T-helper 9 cell (primary cell): ENCODE measurements around the gene SWAP70.
"Not testable (repeated sequence)": the region's sequence is repeated elsewhere in the genome, so short reads cannot be mapped to it uniquely, and the experiment has no call there.

Experiments used
- DNase-seq: peaks from one replicate; pipeline ENCODE4 v3.0.0-alpha.2; 2020

Gene SWAP70

GRCh38 chr11:9693801-9694553 lies 30.1 kb downstream of the SWAP70 start:
- DNase-seq, result no peak

DNA sequence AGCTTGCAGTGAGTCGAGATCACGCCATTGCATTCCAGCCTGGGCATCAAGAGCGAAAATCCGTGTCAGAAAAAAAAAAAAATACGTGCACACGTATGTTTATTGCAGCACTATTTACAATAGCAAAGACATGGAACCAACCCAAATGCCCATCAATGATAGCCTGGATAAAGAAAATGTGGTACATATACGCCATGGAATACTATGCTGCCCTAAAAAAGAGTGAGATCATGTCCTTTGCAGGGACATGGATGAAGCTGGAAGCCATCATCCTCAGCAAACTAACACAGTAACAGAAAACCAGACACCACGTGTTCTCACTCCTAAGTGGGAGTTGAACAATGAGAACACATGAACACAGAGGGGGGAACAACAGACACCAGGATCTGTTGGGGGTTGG lies 31.4 kb downstream of the SWAP70 start:
- not testable (repeated sequence) for DNase-seq

- no peak for DNase-seq
Measured at GRCh38 chr11:9697766-9698165, 33.9 kb downstream of the SWAP70 start.

DNA sequence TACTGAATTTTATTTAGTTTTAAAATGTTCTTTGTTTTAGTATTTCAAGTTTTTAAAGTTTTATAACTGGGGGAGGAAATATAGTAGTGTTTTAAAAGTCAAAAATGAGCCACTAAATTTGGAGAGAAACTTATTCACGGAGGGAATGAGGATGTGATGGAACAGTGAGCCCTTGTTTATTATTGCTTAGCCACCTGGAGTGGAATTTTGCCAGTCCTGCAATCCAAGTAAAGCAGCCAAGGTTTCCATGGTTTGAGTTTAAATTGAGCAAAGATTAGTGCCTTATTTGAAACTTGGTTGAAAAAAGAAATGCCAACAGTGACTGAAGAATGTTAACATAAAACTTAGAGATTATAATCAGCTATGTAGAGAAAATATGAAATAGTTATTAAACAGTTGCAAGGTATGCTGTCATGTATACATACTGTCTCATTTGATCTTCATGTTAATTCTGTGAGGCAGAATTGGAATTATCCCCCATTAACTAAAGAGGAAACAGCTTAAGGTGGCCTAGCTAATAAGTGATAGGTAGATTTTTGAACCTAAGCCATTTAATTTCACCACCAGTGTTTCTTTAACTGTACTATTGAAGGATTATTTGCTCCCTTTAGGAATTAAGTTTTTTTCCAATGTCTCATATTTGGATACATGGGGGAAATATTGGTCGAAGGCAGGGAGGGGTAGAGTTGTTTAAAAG lies 36.4 kb downstream of the SWAP70 start:
- no peak for DNase-seq

GRCh38 chr11:9701799-9702198 lies 37.9 kb downstream of the SWAP70 start:
- DNase-seq, result no peak

GRCh38 chr11:9703280-9703679 lies 39.4 kb downstream of the SWAP70 start:
- no peak for DNase-seq

DNA sequence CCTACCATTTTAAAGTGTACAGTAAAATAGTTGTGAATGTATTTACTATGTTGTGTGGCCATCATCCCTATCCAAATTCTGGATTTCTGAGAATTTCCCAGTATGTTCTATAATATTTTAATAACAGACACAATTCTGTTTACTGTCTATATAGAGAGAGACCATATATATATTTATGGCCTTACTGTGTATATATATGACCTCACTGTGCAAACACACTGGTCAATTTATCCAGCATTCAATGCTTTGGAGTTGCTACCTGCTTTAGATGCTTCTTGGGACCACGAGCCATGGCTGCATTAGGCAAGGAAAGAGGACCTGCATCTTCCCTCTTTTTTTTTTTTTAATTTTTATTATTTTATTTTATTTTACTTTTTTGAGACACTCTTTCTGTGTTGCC lies 40.2 kb downstream of the SWAP70 start:
- DNase-seq, result no peak

- DNase-seq, result no peak
Measured at GRCh38 chr11:9704620-9705019, 40.7 kb downstream of the SWAP70 start.

DNA sequence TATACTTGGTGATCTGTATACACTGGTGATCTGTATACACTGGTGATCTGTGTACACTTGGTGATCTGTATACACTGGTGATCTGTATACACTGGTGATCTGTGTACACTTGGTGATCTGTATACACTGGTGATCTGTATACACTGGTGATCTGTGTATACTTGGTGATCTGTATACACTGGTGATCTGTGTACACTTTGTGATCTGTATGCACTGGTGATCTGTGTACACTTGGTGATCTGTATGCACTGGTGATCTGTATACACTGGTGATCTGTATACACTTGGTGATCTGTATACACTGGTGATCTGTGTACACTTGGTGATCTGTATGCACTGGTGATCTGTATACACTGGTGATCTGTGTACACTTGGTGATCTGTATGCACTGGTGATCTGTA lies 41.5 kb downstream of the SWAP70 start:
- not testable (repeated sequence) for DNase-seq

DNA sequence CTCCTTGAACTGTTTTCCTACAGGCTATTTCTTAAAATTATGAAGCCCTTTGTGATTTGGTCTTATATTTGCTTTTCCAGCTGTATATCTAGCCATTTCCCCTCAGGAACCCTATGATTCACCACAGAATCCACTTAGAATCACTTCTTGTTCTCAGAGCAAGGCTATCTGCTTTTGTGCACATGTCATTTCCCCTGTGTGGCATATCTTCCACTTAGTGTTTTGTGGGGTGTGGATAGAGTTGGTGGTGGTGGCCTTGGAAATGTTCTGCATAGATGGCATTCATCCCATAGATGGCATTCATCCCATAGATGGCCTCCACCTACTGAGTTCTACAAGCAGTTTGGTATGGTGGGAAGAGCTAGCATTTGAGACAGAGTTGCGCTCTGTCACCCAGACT lies 44.7 kb downstream of the SWAP70 start:
- DNase-seq, result no peak

- DNase-seq, result no peak
Measured at GRCh38 chr11:9710223-9710622, 46.3 kb downstream of the SWAP70 start.

- DNase-seq, result no peak
Measured at GRCh38 chr11:9710852-9711251, 47.0 kb downstream of the SWAP70 start.

DNA sequence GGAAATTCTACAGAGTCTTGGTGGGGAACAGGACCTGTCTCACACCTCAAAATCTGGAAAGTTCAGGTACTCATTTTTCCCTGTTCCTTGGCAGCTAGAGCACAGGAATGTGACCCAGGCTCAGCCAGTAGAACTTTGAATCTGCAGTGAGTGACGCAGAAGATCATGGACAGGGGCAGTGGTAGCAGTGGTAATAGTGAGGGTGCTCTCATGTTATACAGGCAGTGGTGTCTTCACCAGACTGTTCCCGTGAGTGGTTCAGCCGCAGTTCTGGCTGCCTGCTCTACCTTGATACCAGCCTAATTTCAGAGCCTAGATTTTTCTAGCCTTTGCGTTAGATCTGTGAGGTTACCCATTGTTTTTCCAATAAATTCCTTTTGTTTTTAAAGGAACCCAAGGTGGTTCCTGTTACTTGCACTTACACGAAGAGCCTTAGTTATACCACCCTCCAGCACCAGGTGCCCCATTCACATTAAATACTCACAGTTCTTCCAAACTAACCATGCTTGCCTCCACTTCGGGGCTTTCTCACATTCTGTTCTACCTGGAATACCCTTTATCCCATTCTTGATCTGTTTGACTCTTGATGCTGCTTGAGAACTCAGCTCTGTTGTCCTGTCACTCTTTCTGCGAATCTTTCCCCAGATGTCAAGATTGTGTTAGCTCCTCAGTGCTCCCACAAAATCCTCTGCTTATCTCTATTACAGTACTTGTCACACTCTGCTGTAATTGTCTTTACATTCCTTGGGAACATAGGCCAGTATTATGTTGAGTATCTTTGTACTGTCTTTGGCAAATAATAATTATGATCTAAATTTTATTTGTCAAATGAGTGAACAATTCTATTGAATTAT lies 47.8 kb downstream of the SWAP70 start:
- DNase-seq, result no peak

DNA sequence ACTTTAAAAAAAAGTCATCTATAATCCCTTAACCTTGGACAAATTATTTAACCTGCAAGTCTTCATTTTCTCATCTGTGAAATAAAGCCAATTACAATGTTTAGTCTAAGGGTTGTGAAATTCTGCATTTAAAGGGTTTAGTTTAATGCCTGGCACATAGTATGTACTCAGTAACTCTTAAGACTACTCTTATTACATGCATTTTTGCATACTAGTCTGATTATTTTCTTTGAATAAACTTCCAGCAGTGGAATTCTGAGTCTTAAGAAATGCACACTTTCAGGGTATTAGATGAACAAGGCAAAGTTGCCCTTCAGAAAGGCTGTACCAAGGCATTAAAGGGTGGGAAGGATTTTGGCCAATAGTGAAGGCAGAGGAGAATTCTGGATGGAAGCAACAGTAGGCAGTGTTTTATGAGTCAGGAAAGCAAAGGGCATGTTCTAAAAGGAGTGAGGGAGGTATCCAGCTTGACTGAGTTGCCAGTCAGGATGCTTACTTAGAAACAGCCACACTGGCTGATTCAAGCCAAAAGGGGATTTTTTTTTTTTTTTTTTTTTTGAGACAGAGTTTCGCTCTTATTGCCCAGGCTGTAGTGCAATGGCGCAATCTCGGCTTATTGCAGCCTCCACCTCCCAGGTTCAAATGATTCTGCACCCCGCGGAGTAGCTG lies 50.5 kb downstream of the SWAP70 start:
- DNase-seq, result no peak

GRCh38 chr11:9716275-9717039 lies 52.6 kb downstream of the SWAP70 start:
- no peak for DNase-seq

GRCh38 chr11:9717040-9717357 lies 53.1 kb downstream of the SWAP70 start:
- DNase-seq, result no peak

DNA sequence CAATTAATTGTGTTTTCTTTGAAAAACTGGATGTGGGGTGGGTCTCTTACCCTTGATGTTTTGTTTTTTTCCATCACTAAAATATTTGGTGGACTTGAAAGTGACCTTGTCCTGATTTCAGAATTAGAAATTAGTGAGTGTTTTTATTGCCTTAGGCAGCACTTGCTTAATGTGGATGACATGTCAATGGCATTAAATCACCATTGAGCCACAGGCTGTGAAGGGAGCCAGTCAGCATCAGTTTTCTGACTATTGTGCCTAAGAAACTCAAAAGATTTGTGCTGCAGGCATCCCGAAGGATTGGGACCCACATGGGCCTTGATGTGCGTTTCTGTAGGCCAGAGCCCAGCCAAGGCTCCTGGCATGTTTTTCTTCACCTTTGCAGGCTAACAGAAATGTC lies 53.8 kb downstream of the SWAP70 start:
- DNase-seq, result no peak

GRCh38 chr11:9718147-9718546 lies 54.3 kb downstream of the SWAP70 start:
- DNase-seq, result no peak

DNA sequence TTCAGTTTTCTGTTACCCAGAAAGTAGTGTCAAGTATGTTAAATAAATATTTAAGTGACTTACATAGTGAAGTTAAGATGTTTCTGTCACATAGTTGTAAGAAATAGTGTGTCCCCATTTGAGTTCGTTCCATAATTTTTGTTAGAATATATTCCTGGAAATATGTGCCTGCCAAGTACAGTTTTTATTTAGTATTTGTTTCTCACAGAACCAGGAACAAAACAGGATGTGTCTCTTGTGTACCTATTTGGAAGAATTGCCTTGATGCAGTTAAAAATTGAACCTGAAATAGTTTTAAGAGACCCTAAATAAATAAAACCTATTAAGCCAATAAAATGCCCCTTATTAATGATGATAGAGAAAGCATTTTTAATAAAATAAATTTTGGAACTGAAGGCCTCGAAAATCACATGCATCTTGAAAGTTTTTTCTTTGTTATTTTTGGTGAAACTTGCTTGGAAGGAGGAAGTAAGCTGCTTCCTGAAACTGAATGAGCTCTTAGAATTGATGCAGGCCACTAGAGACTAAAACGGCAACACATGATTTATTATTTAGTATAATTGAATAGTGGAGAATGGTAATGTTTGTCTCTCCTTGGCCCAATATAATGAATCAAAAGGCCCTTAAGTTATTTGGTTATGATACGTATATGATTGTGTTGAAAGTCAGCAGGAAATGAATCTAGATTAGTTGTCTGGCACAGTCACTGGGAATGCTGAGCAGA lies 55.9 kb downstream of the SWAP70 start:
- no peak for DNase-seq

DNA sequence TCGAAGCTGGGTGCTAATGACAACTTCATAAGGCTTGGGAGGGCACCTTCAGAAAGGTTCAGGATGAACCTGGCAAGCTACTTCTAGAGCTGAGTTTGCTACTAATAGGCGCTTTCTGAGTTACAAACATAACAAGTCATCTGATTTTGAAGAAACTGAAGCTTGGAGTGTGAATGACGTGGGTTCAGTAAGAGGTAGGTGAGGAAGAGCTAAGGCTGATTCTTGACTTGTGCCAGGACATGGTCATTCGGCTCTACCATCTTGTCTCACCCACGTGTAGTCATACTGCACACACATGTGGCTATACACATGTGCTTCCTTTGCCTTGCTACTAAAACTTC lies 56.4 kb downstream of the SWAP70 start:
- DNase-seq, result no peak

GRCh38 chr11:9722023-9722422 lies 58.1 kb downstream of the SWAP70 start:
- no peak for DNase-seq

DNA sequence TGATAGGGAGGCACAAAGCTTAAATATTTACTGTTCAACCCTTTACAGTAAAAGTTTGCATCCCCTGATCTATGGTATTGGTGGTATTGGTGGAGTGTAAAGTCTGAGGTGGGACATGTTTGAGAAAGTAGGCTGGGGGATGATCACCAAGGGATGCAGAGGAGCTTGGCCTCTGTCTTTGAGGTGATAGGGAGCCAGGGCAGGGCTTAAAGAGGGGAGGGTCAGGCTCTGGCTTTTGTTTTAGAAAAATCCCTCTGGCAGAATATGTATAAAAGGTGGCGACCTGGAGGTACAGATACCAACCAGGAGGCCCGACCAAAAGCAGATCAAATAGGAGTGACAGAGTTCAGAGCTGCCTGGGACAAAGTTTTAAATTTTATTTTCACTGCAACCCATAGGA lies 59.0 kb downstream of the SWAP70 start:
- no peak for DNase-seq
